GM18868 (cell line): ENCODE results near the gene MST1R.
"Not testable (repeated sequence)": the region's sequence is repeated elsewhere in the genome, so short reads cannot be mapped to it uniquely, and the experiment has no call there.

Experiments used
- ATAC-seq: cut with Tn5 transposase; IDR thresholded peaks from one replicate; pipeline ENCODE4 v1.9.1; 2021; ENCODE audit warnings: mild to moderate bottlenecking, moderate library complexity; ENCODE audit not compliant: unreplicated experiment

MST1R gene

GRCh38 chr3:49903451-49904424, at the start of gene MST1R:
MST1R (minus strand) TSS chr3:49903873; CDS start chr3:49903609, 264 bp downstream.
- ATAC-seq: peak; percentile 76

DNA sequence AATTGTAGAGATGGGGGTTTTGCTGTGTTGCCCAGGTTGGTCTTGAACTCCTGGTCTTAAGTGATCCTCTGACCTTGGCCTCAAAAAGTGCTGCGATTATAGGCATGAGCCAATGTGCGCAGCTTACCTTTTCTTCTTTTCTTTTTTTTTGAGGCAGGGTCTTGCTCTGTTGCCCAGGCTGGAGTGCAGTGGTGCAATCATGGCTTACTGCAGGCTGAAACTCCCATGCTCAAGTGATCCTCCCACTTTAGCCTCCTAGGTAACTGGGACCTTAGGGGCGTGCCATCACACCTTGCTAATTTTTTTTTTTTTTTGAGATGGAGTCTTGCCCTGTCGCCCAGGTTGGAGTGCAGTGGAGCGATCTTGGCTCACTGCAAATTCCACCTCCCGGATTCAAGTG, 49.3 kb upstream of the MST1R start:
- no peak for ATAC-seq

- no peak for ATAC-seq
These were observed 39.0 kb upstream of the MST1R start for GRCh38 chr3:49942651-49943050.

- no peak for ATAC-seq
These were observed 37.1 kb upstream of the MST1R start for GRCh38 chr3:49940667-49941249.

DNA sequence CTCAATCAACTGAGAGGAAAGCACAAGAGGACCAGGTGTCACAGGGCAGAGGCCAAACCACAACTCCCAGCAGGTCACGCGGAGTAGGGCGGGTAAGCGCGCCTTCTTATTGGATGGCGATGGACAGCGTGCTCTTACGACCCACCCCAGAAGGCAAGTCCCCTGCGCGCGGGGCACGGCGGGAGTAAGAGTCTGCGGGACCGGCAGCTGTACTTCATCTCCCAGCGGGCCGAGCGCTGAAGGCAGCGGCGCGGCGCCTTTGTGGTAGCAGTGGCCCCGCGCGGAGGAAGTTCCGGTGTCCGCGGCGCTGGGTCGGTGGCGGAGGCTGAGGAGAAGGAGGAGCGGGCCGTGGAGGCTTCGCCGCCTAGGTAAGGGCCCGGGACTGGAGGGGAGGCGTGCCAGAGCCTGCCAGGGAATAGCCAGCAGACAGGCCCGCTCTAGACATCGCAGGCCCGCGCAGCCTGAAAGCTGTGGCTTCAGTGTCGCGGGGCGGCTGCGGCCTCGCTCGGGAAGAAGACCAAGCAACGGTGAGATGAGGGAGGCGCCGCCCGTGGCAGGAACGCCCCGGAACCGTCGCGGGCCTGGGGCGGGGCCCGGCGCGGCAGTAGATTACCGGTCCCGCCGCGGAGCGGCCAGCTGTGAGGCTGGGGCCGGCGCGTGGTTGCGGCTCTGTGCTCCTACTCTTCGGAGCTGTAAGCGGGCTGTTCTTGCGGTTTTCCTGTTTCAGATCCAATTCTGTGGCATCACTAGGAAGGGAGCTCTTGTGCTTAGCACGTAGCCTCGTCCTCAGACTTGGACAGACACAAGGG, 36.4 kb upstream of the MST1R start, which contains the start of gene RBM6:
Gene RBM6, plus strand, starts transcription at position 293 of the 809 bp plus-strand sequence. CDS start 22,492 bp downstream, outside the sequence.
- peak; percentile 91 for ATAC-seq

GRCh38 chr3:49937090-49937489, 33.4 kb upstream of the MST1R start:
- ATAC-seq: no peak

DNA sequence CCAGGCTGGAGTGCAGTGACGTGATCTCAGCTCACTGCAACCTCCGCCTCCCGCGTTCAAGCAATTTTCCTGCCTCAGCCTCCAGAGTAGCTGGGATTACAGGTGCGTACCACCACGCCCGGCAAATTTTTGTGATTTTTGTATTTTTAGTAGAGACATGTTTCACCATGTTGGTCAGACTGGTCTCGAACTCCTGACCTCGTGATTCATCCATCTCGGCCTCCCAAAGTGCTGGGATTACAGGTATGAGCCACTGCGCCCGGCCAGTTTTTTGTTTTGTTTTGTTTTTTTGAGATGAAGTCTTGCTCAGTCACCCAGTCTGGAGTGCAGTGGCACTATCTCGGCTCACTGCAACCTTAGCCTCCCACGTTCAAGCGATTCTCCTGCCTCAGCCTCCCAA, 28.6 kb upstream of the MST1R start:
- ATAC-seq: not testable (repeated sequence)

DNA sequence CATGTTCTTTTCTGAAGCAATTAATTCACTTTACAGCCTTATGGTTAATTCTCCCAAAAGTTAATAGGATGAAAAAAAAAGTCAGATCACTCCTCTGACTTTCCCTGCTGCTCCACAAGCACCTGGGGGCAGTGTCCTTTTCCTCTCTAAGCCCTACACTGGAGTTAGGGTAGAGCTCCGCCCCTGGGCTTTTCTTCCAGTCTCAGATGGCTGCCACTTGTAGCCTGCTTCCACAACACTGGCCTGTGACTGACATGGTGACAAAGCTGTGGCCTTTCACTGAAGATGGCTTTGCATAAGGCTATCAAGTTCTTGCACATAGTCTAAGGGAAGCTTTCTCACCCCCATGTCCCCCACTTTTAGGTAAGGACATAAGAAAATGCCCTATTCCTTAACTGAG, 27.2 kb upstream of the MST1R start:
- no peak for ATAC-seq

DNA sequence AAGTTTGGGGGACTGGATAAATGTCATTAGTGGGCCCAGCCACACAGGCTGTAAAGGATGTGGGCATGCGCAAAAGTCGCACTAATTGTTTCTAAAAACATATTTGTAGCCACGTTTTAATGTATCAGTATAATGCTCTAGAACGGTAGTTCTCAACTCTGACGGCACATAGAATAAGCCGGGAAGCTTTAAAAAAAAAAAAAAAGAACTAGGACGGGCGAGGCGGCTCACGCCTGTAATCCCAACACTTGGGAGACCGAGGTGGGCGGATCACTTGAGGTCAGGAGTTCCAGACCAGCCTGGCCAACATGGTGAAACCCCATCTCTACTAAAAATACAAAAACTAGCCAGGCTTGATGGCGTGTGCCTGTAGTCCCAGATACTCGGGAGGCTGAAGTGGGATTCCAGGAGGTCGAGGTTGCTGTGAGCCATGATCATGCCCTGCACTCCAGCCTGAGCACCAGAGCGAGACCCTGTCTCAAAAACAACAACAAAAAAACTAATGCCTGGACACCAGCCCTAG, 26.6 kb upstream of the MST1R start:
- no peak for ATAC-seq

GRCh38 chr3:49929291-49930167, 25.9 kb upstream of the MST1R start, which contains the start of gene MON1A:
MON1A (minus strand) TSS chr3:49929811; CDS start chr3:49913346, 16,465 bp downstream.
- ATAC-seq: peak; percentile 93

DNA sequence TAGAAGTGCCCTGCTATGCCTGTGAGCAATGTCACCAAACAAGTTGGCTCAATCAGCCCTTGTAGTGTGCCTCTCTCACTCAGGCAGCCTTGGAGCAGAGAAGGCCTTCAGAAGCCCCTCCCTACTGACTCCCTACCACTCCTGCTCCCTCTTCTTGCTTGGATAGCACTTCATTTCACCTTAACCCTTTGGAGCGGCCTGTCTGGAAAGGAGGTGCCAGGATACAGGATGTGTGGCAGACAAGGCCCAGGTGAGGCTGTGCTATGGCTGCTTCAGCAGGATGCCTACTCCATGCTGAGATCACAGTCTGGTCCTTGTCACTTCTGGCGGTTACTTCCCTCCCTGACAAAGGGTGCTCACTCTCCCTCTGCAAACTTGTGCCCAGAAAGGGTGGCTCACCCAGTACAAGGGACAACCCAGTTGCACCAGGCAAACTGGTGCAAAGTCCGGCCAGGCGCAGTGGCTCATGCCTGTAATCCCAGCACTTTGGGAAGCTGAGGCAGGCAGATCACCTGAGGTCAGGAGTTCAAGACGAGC, 24.9 kb upstream of the MST1R start:
- no peak for ATAC-seq

DNA sequence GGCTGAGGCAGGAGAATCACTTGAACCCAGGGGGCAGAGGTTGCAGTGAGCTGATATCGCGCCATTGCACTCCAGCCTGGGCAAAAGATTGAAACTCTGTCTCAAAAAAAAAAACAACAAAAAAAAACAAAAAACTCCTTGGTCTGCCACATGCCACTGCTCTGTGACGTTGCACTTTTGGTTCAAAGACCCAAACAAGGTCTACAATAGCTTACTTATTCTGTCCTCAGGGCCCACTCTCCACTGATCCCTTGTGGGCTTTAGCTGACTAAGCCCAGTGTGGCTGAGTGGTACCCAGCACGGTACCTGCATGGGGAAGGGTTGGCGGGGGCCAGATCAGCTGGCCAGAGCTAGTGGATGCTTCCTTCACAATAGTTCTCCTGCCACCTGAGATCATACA, 24.1 kb upstream of the MST1R start:
- ATAC-seq: no peak

- no peak for ATAC-seq
These were observed 22.6 kb upstream of the MST1R start for GRCh38 chr3:49926117-49926728.

GRCh38 chr3:49925485-49925884, 21.8 kb upstream of the MST1R start:
- no peak for ATAC-seq

DNA sequence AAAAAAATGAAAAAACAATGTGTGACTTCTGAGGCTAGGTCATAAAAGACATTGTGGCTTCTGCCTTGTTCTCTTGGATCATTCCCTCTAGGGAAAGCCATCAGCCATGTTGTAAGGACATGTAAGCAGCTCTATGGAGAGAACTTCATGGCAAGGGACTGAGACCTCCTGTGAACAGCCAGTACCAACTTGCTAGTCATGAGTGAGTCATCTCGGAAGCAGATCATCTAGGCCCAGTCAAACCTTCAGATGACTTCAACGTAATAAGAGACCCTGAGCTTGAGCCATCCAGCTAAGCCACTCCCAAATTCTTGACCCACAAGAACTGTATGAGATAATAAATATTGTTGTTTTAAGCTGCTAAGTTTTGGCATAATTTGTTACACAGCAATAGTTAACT, 21.0 kb upstream of the MST1R start:
- ATAC-seq: no peak

- ATAC-seq: not testable (repeated sequence)
These were observed 14.3 kb upstream of the MST1R start for GRCh38 chr3:49917806-49918590.

- no peak for ATAC-seq
These were observed 13.0 kb upstream of the MST1R start for GRCh38 chr3:49916686-49917085.

GRCh38 chr3:49914906-49915305, 11.2 kb upstream of the MST1R start:
- no peak for ATAC-seq
